Mesothelial cell of epicardium (in vitro differentiated cells): Measurements from ENCODE around the gene CMIP. TPM values are rescaled to one million over a fixed set of nuclear protein-coding genes. Genes with fewer than 3 reads are reported as not detected.

ENCODE experiments used
- DNase-seq, 2 experiments: peaks; one replicate each; pipeline ENCODE4 v3.0.0; 2021; ENCODE audit warnings: low spot score in 2 of 2; ENCODE audit not compliant: unreplicated experiment in 2 of 2
- H3K27ac Mint-ChIP-seq: 2 replicates; pipeline ENCODE4 v1.8.0; 2021; ENCODE audit warnings: mixed read lengths
- H3K27me3 Mint-ChIP-seq: 2 replicates; pipeline ENCODE4 v1.8.0; 2021; ENCODE audit warnings: low read depth, mixed read lengths
- H3K36me3 Mint-ChIP-seq: 2 replicates; pipeline ENCODE4 v1.8.0; 2021; ENCODE audit warnings: mixed read lengths
- H3K4me1 Mint-ChIP-seq: 2 replicates; pipeline ENCODE4 v1.8.0; 2021; ENCODE audit warnings: mixed read lengths
- H3K4me3 Mint-ChIP-seq: 2 replicates; pipeline ENCODE4 v1.8.0; 2021; ENCODE audit warnings: mild to moderate bottlenecking, moderate library complexity, mixed read lengths
- H3K9me3 Mint-ChIP-seq: 2 replicates; pipeline ENCODE4 v1.8.0; 2021; ENCODE audit warnings: mixed read lengths
- CTCF ChIP-seq: fragments of 200-600 bp; sonication (generic); IDR thresholded peaks from one replicate; pipeline ENCODE4 v1.5.0; 2021; ENCODE audit warnings: antibody characterized with exemption; ENCODE audit not compliant: unreplicated experiment
- total RNA-seq: library from RNA; stranded (reverse); gene quantifications from 3 replicates; pipeline ENCODE4 v1.2.1, GENCODE V29; 2021

The CMIP gene
- total RNA-seq, 1 donor from 2014 or later: 71.0 TPM

GRCh38 chr16:81746566-81746965 is 302.0 kb downstream of the CMIP start:
- peak overlapping the region; percentile 81 for H3K27ac Mint-ChIP-seq
- H3K4me3 Mint-ChIP-seq: peak overlapping the region; percentile 77
- no peak for DNase-seq
- no peak for TF ChIP-seq CTCF
- no peaks in the 10 kb centered on the region for H3K36me3 Mint-ChIP-seq
- peaks cover 7% of the 10 kb centered on the region for H3K4me1 Mint-ChIP-seq
- H3K9me3 Mint-ChIP-seq: no peaks in the 10 kb centered on the region
- peaks cover 14% of the 10 kb centered on the region for H3K27me3 Mint-ChIP-seq

GRCh38 chr16:81748476-81749198 is 304.0 kb downstream of the CMIP start:
- Mint-ChIP-seq H3K9me3 (no peaks in the 10 kb centered on the region), H3K4me1 (peaks cover 7% of the 10 kb centered on the region), H3K27me3 (peaks cover 7% of the 10 kb centered on the region), H3K27ac (no peak overlapping the region), H3K36me3 (no peaks in the 10 kb centered on the region), H3K4me3 (no peak overlapping the region)
- DNase-seq: no peak
- TF ChIP-seq CTCF: no peak

- no peak for TF ChIP-seq CTCF
- no peak for DNase-seq
- H3K4me3 Mint-ChIP-seq: no peak overlapping the region
- H3K27ac Mint-ChIP-seq: no peak overlapping the region
- H3K36me3 Mint-ChIP-seq: no peaks in the 10 kb centered on the region
- peaks cover 4% of the 10 kb centered on the region for H3K4me1 Mint-ChIP-seq
- peaks cover 4% of the 10 kb centered on the region for H3K27me3 Mint-ChIP-seq
- H3K9me3 Mint-ChIP-seq: no peaks in the 10 kb centered on the region
Measured at GRCh38 chr16:81752225-81752875, 307.7 kb downstream of the CMIP start.

GRCh38 chr16:81752876-81753227 is 308.2 kb downstream of the CMIP start:
- no peaks in the 10 kb centered on the region for H3K36me3 Mint-ChIP-seq
- peaks cover 4% of the 10 kb centered on the region for H3K27me3 Mint-ChIP-seq
- H3K9me3 Mint-ChIP-seq: peaks cover 4% of the 10 kb centered on the region
- H3K4me1 Mint-ChIP-seq: peaks cover 4% of the 10 kb centered on the region
- TF ChIP-seq CTCF: no peak
- H3K27ac Mint-ChIP-seq: no peak overlapping the region
- DNase-seq: no peak
- H3K4me3 Mint-ChIP-seq: no peak overlapping the region

GRCh38 chr16:81754858-81755257 is 310.2 kb downstream of the CMIP start:
- Mint-ChIP-seq H3K36me3 (no peaks in the 10 kb centered on the region), H3K27me3 (no peaks in the 10 kb centered on the region), H3K27ac (no peak overlapping the region), H3K4me3 (no peak overlapping the region), H3K9me3 (peaks cover 4% of the 10 kb centered on the region), H3K4me1 (peaks cover 4% of the 10 kb centered on the region)
- no peak for TF ChIP-seq CTCF
- no peak for DNase-seq
